Right renal cortex interstitium (tissue), 3 donors: Measurements from ENCODE around the gene INMT. TPM values are rescaled to one million over a fixed set of nuclear protein-coding genes. Genes with fewer than 3 reads are reported as not detected.
"Not testable (repeated sequence)": the region's sequence is repeated elsewhere in the genome, so short reads cannot be mapped to it uniquely, and the experiment has no call there.

Source experiments
- DNase-seq, 3 donors: peaks; one replicate each; pipeline ENCODE4 v3.0.0-alpha.2; 2013; ENCODE audit warnings: low read depth in 3 of 3, low spot score in 2 of 3
- polyA plus RNA-seq, 3 donors: library from polyadenylated mRNA; unstranded; fragments of 120-200 nt; gene quantifications; one replicate each; pipeline ENCODE4 v1.2.1, GENCODE V29; 2013; ENCODE audit not compliant: insufficient read length in 3 of 3

INMT gene
- 1 to 10 TPM; 1.1 to 1.4 (median 1.3) TPM for polyA plus RNA-seq

DNA sequence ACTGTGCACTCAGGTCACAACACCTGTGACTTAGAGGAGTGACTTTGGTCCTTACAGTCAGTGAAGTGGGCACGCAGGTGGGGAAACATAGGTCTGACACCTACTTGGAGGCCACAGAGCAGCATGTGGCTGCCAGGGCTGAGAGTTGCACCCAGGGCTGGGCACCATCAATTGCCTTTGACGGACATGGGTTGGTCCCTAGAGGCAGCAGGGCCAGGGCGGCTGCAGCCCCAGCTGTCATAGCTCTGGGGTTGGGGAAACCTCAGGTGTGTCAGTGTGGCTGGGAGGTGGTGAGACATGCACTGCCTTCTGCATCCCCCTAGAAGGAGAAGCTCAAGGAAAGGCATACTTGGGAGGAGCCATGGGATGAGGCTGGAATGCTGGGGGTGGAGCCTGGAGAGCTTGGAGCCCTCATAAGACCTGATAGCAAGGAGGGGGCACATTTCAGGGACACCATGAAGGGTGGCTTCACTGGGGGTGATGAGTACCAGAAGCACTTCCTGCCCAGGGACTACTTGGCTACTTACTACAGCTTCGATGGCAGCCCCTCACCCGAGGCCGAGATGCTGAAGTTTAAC, at the start of gene INMT:
Gene INMT (plus strand): TSS at position 440 of the 578 bp plus-strand sequence. CDS start 16 bp downstream, at position 456.
- no peak for DNase-seq

DNA sequence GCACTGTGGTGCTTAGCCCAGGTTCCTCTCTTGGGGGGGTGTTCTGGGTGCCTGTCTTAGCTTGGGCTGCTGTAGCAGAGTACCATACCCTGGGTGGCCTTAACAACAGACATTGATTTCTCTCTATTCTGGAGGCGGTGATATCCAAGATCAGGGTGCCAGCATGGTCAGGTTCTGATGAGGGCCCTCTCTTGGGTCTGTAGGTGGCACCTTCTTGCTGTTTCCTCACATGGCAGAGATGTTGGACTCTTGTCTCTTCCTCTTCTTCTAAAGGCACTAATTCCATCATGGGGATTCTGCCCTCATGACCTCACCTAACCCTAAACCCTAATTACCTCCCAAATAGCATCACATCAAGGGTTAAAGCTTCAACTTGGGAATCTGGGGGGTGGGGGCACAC, 49.7 kb upstream of the INMT start:
- DNase-seq = no peak

GRCh38 chr7:30703756-30704155, 48.2 kb upstream of the INMT start:
- no peak for DNase-seq

- no peak for DNase-seq
Measured at GRCh38 chr7:30705008-30705407, 46.9 kb upstream of the INMT start.

DNA sequence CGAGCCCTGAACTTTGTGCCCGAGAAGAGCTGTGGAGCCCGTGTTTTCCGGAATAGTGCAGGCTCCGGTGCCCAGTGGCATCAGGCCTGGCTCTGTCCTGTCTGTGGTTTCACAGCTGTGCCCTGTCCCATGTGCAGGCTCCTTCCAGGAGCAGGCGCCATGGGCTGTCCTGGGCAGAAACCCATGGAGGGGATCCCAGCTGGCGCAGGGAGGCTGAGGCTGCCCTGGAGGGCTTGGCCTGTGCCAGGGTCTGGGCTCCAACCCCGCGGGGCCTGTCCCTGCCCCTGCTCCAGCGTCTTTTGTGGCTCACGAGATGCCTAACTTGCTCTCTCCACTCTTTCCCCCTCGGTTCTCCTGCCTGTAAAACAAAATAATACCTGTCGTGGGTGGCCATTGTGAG, 46.3 kb upstream of the INMT start:
- DNase-seq = no peak

DNA sequence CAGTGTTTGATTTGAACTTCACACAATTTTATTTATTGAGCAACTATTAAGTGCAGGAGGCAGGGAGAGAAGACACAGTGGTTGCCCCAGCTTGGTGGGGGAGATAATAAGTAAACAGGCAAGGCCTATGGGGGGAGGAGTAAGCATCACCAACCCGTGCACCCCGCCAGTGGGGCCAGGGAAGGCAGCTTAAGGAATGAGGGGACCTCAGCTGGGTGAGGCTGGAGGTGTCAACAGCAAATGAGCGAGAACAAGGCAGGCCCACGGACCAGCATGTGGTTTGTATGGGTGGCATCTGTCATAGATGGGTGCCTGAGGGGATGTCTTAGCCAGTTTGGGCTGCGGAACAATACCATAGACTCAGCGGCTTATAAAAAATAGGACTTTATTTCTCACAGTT, 45.6 kb upstream of the INMT start:
- DNase-seq = no peak

GRCh38 chr7:30706908-30707307, 45.0 kb upstream of the INMT start:
- DNase-seq = no peak

GRCh38 chr7:30707391-30708357, 44.3 kb upstream of the INMT start:
- DNase-seq = no peak

DNA sequence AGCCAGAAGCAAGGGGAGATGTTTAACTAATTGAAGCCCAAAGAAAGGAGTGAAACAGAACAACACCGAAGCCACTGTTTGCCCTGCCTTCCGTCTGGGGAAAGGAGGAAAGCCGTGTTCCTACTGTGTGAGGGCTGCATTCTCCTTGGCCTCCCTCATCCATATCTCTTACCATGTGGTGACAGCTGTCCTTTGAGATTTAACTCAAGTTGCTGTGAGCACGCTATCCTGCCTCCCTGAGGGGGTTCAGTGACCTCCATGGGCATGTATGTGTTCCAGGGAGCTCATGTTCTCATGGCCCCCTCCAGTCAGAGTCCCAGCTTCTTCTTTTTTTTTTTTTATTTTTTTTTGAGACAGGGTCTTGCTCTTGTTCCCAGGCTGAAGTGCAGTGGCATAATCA, 43.5 kb upstream of the INMT start:
- no peak for DNase-seq

- DNase-seq = no peak
Measured at GRCh38 chr7:30708983-30709382, 43.0 kb upstream of the INMT start.

- DNase-seq = no peak
Measured at GRCh38 chr7:30709549-30709948, 42.4 kb upstream of the INMT start.

GRCh38 chr7:30710669-30711068, 41.3 kb upstream of the INMT start:
- no peak for DNase-seq

DNA sequence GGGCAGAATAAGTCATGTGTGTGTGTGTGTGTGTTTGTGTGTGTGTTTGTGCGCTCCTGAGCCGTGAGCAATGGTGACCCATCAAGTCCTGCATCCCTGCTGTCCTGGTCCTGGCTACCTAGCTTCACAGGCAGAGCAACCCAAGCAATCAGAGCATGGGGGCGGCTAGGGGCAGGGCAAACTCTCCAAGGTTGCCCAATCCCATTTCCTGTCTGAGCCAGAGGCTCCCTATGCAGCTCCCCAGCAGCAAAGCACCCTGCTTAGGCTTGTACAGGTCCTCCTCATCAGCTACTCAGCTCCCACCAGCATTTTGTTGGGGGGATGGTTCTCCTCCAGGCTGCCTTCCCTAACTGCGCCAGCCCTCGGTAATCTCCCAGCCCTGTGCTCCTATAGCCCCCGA, 38.5 kb upstream of the INMT start:
- DNase-seq = no peak

- no peak for DNase-seq
Measured at GRCh38 chr7:30714129-30714528, 37.8 kb upstream of the INMT start.

- DNase-seq = no peak
Measured at GRCh38 chr7:30717181-30717580, 34.8 kb upstream of the INMT start.

GRCh38 chr7:30719434-30719833, 32.5 kb upstream of the INMT start:
- not testable (repeated sequence) for DNase-seq

GRCh38 chr7:30721211-30721610, 30.7 kb upstream of the INMT start:
- no peak for DNase-seq

DNA sequence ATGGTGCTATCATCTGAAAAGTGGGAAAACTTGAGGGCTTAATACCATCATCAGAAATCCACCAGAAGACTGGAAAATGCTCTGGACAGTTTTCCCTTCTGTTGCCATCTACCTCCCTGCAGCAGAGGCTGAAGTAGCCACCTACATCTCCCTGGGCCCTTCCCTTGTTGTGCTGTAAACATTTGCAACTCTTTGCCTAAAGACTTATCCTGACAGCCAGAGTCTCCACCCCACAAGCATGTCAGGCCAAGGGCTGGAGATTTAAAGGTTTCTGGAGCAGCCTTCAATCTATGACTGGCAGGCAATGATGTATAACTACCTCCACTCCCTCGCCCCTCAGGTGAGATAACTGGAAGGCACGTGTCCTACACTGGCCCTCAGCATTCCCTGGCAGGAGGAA, 29.7 kb upstream of the INMT start:
- DNase-seq = no peak

- no peak for DNase-seq
Measured at GRCh38 chr7:30722671-30723070, 29.3 kb upstream of the INMT start.

- no peak for DNase-seq
Measured at GRCh38 chr7:30723776-30724175, 28.2 kb upstream of the INMT start.

DNA sequence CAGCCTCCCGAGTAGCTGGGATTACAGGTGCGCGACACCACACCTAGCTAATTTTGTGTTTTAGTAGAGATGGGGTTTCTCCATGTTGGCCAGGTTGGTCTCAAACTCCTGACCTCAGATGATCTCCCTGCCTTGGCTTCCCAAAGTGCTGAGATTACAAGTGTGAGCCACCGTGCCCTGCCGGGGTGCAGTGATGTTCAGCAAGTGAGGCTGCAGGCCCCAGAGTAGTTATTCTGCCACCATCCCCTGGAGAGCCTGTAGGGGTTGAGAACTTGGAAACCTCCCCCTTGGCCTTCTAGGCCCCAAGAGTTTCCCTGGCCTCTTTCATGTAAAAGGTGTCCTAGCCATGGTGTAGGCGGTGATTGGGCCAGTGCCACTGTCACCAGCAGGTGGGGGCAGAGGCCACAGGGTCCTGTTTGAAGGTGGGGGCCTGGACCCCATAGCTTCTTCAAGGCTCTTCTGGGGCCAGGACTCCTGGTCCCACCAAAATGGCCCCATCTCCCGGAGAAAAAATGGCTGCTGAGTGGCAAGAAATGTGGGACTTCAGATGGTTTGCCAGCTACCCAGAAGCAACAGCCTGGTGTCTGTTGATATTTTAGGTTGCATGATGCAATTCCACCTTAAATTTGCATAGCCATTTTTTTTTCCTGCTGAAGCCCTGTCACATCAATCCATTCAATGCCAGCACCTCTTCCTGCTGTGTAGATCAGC, 25.5 kb upstream of the INMT start:
- DNase-seq = no peak
